Neural progenitor cell (in vitro differentiated cells): Measurements from ENCODE around the gene MSI1. TPM values are rescaled to one million over a fixed set of nuclear protein-coding genes. Genes with fewer than 3 reads are reported as not detected.

ENCODE experiments used
- DNase-seq: peaks from one replicate; pipeline ENCODE4 v3.0.0-alpha.2; 2016; ENCODE audit warnings: low spot score
- H2AFZ ChIP-seq: fragments of 200-600 bp; sonication (generic); replicated peaks from 2 replicates; pipeline ENCODE4 v1.6.1; 2016; ENCODE audit warnings: antibody characterized with exemption
- H3F3A ChIP-seq: fragments of 200-600 bp; sonication (generic); 2 replicates; pipeline ENCODE4 v1.6.1; 2016; ENCODE audit warnings: antibody characterized with exemption, low read depth
- H3K27ac ChIP-seq: fragments of 200-600 bp; sonication (generic); 2 replicates; pipeline ENCODE4 v1.5.1; 2016; ENCODE audit warnings: mild to moderate bottlenecking
- H3K27me3 ChIP-seq: fragments of 200-600 bp; sonication (generic); 2 replicates; pipeline ENCODE4 v1.6.1; 2016; ENCODE audit warnings: mild to moderate bottlenecking, moderate library complexity
- H3K36me3 ChIP-seq: fragments of 200-600 bp; sonication (generic); 2 replicates; pipeline ENCODE4 v1.5.1; 2016
- H3K4me1 ChIP-seq: fragments of 200-600 bp; sonication (generic); 2 replicates; pipeline ENCODE4 v1.6.1; 2016; ENCODE audit warnings: mixed run types
- H3K4me2 ChIP-seq: fragments of 200-600 bp; sonication (generic); 2 replicates; pipeline ENCODE4 v1.6.1; 2016
- H3K4me3 ChIP-seq: fragments of 200-600 bp; sonication (generic); 2 replicates; pipeline ENCODE4 v1.5.1; 2016
- H3K79me2 ChIP-seq: fragments of 200-600 bp; sonication (generic); 2 replicates; pipeline ENCODE4 v1.6.1; 2016; ENCODE audit warnings: low read depth
- H3K9ac ChIP-seq: fragments of 200-600 bp; sonication (generic); 2 replicates; pipeline ENCODE4 v1.6.1; 2016
- H3K9me3 ChIP-seq: fragments of 200-600 bp; sonication (generic); 2 replicates; pipeline ENCODE4 v1.5.1; 2016; ENCODE audit warnings: low read depth
- H4K20me1 ChIP-seq: fragments of 200-600 bp; sonication (generic); 2 replicates; pipeline ENCODE4 v1.6.1; 2016; ENCODE audit warnings: low read depth
- H3K27ac Mint-ChIP-seq: 3 replicates; pipeline ENCODE4 v1.8.0; 2021; ENCODE audit warnings: mixed read lengths
- H3K27me3 Mint-ChIP-seq: 2 replicates; pipeline ENCODE4 v1.8.0; 2022; ENCODE audit warnings: low read depth, mild to moderate bottlenecking, inconsistent platforms, moderate library complexity, mixed read lengths; ENCODE audit not compliant: insufficient read depth
- H3K36me3 Mint-ChIP-seq: 3 replicates; pipeline ENCODE4 v1.8.0; 2021; ENCODE audit warnings: mixed read lengths
- H3K4me1 Mint-ChIP-seq: 3 replicates; pipeline ENCODE4 v1.8.0; 2021; ENCODE audit warnings: mixed read lengths
- H3K4me3 Mint-ChIP-seq: 3 replicates; pipeline ENCODE4 v1.8.0; 2021; ENCODE audit warnings: mild to moderate bottlenecking, moderate library complexity, mixed read lengths
- H3K9me3 Mint-ChIP-seq: 3 replicates; pipeline ENCODE4 v1.8.0; 2020; ENCODE audit warnings: mixed read lengths
- CTCF ChIP-seq: fragments of 200-600 bp; sonication (generic); IDR thresholded peaks from 2 replicates; pipeline ENCODE4 v1.5.1; 2017; ENCODE audit warnings: antibody characterized with exemption, mild to moderate bottlenecking
- EZH2 ChIP-seq: fragments of 200-600 bp; sonication (generic); IDR thresholded peaks from 2 replicates; pipeline ENCODE4 v1.6.1; 2017; ENCODE audit warnings: antibody characterized with exemption, mild to moderate bottlenecking, moderate library complexity
- EZH2phosphoT487 ChIP-seq: fragments of 200-600 bp; sonication (generic); IDR thresholded peaks from 2 replicates; pipeline ENCODE4 v1.6.1; 2017; ENCODE audit warnings: antibody characterized with exemption
- total RNA-seq: library from RNA; depleted of rRNA; stranded (reverse); fragments of >200 nt; gene quantifications from 2 replicates; pipeline ENCODE4 v1.2.3, GENCODE V29; 2015; ENCODE audit warnings: low replicate concordance

Gene MSI1
- total RNA-seq, 1 donor from 2014 or later = 40.2 TPM

- Histone ChIP-seq H3K36me3 (no peaks in the 10 kb centered on the region), H3K4me3 (no peak overlapping the region), H3K9ac (no peak overlapping the region), H3K27ac (no peak overlapping the region), H3K9me3 (no peaks in the 10 kb centered on the region), H3K4me1 (peaks cover 31% of the 10 kb centered on the region), H2AFZ (no peak overlapping the region), H4K20me1 (no peaks in the 10 kb centered on the region), H3K79me2 (no peaks in the 10 kb centered on the region), H3K4me2 (no peak overlapping the region), H3F3A (peaks cover 26% of the 10 kb centered on the region), H3K27me3 (no peaks in the 10 kb centered on the region)
- peak overlapping the region; percentile 52 for H3K4me3 Mint-ChIP-seq
- TF ChIP-seq EZH2phosphoT487 (no peak), CTCF (no peak), EZH2 (no peak)
- H3K36me3 Mint-ChIP-seq = peaks cover 6% of the 10 kb centered on the region
- H3K27ac Mint-ChIP-seq = no peak overlapping the region
- peaks cover 53% of the 10 kb centered on the region for H3K4me1 Mint-ChIP-seq
- H3K9me3 Mint-ChIP-seq = no peaks in the 10 kb centered on the region
- peaks cover 3% of the 10 kb centered on the region for H3K27me3 Mint-ChIP-seq
- no peak for DNase-seq
These were observed 7.0 kb upstream of the MSI1 start for GRCh38 chr12:120376009-120376408.

- Mint-ChIP-seq H3K36me3 (peaks cover 14% of the 10 kb centered on the region), H3K9me3 (peaks cover 3% of the 10 kb centered on the region), H3K4me3 (no peak overlapping the region), H3K4me1 (peaks cover 69% of the 10 kb centered on the region), H3K27ac (peak overlapping the region; percentile 70), H3K27me3 (peaks cover 7% of the 10 kb centered on the region)
- Histone ChIP-seq H3K36me3 (no peaks in the 10 kb centered on the region), H3K9ac (no peak overlapping the region), H4K20me1 (no peaks in the 10 kb centered on the region), H3F3A (peaks cover 32% of the 10 kb centered on the region), H3K27ac (no peak overlapping the region), H3K79me2 (peaks cover 14% of the 10 kb centered on the region), H3K27me3 (no peaks in the 10 kb centered on the region), H3K4me1 (peaks cover 41% of the 10 kb centered on the region), H3K4me2 (no peak overlapping the region), H3K9me3 (no peaks in the 10 kb centered on the region), H3K4me3 (no peak overlapping the region), H2AFZ (no peak overlapping the region)
- TF ChIP-seq EZH2phosphoT487 = no peak
- TF ChIP-seq CTCF = no peak
- no peak for TF ChIP-seq EZH2
- no peak for DNase-seq
These were observed 4.7 kb upstream of the MSI1 start for GRCh38 chr12:120373683-120374082.

GRCh38 chr12:120370343-120371243 is 1.6 kb upstream of the MSI1 start:
- peak overlapping the region; percentile 97 for H3K4me3 Mint-ChIP-seq
- TF ChIP-seq EZH2 (no peak), CTCF (no peak), EZH2phosphoT487 (no peak)
- Histone ChIP-seq H3K27ac (no peak overlapping the region), H3K36me3 (no peaks in the 10 kb centered on the region), H3F3A (peaks cover 43% of the 10 kb centered on the region), H4K20me1 (peaks cover 23% of the 10 kb centered on the region), H3K9me3 (no peaks in the 10 kb centered on the region), H3K27me3 (no peaks in the 10 kb centered on the region), H3K4me2 (peak overlapping the region; percentile 100), H3K4me1 (peaks cover 40% of the 10 kb centered on the region), H2AFZ (no peak overlapping the region), H3K4me3 (peak overlapping the region; percentile 100), H3K9ac (no peak overlapping the region), H3K79me2 (peaks cover 45% of the 10 kb centered on the region)
- no peak for DNase-seq
- peak overlapping the region; percentile 98 for H3K27ac Mint-ChIP-seq
- H3K36me3 Mint-ChIP-seq = peaks cover 35% of the 10 kb centered on the region
- peaks cover 64% of the 10 kb centered on the region for H3K4me1 Mint-ChIP-seq
- peaks cover 3% of the 10 kb centered on the region for H3K9me3 Mint-ChIP-seq
- H3K27me3 Mint-ChIP-seq = peaks cover 15% of the 10 kb centered on the region
